ENCODE data around the gene MYO1H. TPM values are rescaled to one million over a fixed set of nuclear protein-coding genes. Genes with fewer than 3 reads are reported as not detected.

The MYO1H gene
- total RNA-seq, 1 experiment from 2014 or later, result not detected

DNA sequence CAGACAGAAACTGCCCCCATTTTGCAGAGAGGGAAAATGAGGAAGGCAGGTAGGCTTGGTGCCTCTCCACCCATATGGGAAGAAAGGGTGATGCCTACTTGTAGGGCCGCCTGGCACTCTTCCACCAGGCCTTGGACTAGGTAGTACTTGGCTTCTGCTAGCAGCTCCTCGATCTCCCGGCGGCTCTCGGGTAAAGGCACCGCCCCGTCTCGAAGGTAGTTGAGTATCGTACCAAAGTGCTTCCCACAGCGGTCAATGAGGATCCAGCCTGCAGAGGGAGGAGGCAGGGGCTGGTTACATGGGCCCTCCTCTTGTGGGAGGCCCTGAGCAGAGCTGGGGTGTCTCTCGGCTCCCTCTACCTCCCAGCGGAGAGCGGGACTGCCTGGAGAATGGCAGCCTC, 112.8 kb downstream of the MYO1H start:
- H3K36me3 ChIP-seq (ENCODE audit: control insufficient read depth in 1 of 2, insufficient read depth in 2 of 2, low read length in 2 of 2), result peaks cover 19 to 35% of the 10 kb centered on the region in 2 experiments
- ATAC-seq, result no peak
- TF ChIP-seq, protein P1, sequence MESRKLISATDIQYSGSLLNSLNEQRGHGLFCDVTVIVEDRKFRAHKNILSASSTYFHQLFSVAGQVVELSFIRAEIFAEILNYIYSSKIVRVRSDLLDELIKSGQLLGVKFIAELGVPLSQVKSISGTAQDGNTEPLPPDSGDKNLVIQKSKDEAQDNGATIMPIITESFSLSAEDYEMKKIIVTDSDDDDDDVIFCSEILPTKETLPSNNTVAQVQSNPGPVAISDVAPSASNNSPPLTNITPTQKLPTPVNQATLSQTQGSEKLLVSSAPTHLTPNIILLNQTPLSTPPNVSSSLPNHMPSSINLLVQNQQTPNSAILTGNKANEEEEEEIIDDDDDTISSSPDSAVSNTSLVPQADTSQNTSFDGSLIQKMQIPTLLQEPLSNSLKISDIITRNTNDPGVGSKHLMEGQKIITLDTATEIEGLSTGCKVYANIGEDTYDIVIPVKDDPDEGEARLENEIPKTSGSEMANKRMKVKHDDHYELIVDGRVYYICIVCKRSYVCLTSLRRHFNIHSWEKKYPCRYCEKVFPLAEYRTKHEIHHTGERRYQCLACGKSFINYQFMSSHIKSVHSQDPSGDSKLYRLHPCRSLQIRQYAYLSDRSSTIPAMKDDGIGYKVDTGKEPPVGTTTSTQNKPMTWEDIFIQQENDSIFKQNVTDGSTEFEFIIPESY (IDR thresholded peaks at IDR 0.05; ENCODE audit: extremely low read depth, insufficient replicate concordance, low read length), result no peak
- TF ChIP-seq JUND (IDR thresholded peaks at IDR 0.05) (no peak), FOSL1 (IDR thresholded peaks at IDR 0.05; ENCODE audit: low read depth) (no peak), CEBPB (IDR thresholded peaks at IDR 0.05; ENCODE audit: low read depth) (no peak), SRF (IDR thresholded peaks at IDR 0.05; ENCODE audit: low read depth) (no peak), EGR1 (IDR thresholded peaks at IDR 0.05; ENCODE audit: low read depth) (no peak), ELF1 (IDR thresholded peaks at IDR 0.05; ENCODE audit: borderline replicate concordance, low read depth) (no peak), SIN3A (IDR thresholded peaks at IDR 0.05; ENCODE audit: low read depth) (no peak), POLR2AphosphoS5 (IDR thresholded peaks at IDR 0.05; ENCODE audit: low read depth, low read length) (no peak), EZH2 (IDR thresholded peaks at IDR 0.05) (no peak)
- TF ChIP-seq, protein P2, sequence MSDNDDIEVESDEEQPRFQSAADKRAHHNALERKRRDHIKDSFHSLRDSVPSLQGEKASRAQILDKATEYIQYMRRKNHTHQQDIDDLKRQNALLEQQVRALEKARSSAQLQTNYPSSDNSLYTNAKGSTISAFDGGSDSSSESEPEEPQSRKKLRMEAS (IDR thresholded peaks at IDR 0.05), result no peak
- DNase-seq (ENCODE audit: low read depth, low spot score), result no peak
- peaks cover 4% of the 10 kb centered on the region; the same call in 1 of the 2 replicates for H4K20me1 ChIP-seq (ENCODE audit: insufficient read depth)
- no peak overlapping the region for H3K9ac ChIP-seq (ENCODE audit: low read length)
- RAD21 ChIA-PET (ENCODE audit: low non-redundant PET in 1 of 2, low total read pairs in 2 of 2, uncharacterized antibody in 2 of 2, unreplicated experiment in 2 of 2), result no interaction called here
- no peaks in the 10 kb centered on the region for H3K27me3 ChIP-seq (ENCODE audit: insufficient read depth, low read length)
- H3K4me1 ChIP-seq (ENCODE audit: control insufficient read depth in 1 of 2, insufficient read depth in 2 of 2, low read length in 2 of 2), result peaks cover 39 to 44% of the 10 kb centered on the region in 2 experiments
- H3K79me2 ChIP-seq (ENCODE audit: insufficient read depth, low read length), result peaks cover 55% of the 10 kb centered on the region
- H3K27ac ChIP-seq (ENCODE audit: low read depth, low read length), result no peak overlapping the region
- BruUV-seq (replicated peaks), result no TSS peak
- no peak overlapping the region for H3K4me3 ChIP-seq (replicated peaks in 1 of 2; ENCODE audit: low read depth in 1 of 2, low read length in 2 of 2)
- H3K9me3 ChIP-seq (ENCODE audit: control insufficient read depth in 1 of 2, insufficient read depth in 1 of 2, low read depth in 1 of 2, low read length in 2 of 2), result no peaks in the 10 kb centered on the region
- POLR2A ChIA-PET, result no interaction called here
- H2AFZ ChIP-seq (ENCODE audit: low read depth, low read length, poor library complexity, severe bottlenecking), result no peak overlapping the region
- H3K4me2 ChIP-seq (ENCODE audit: low read length), result no peak overlapping the region
- H3K9me2 ChIP-seq (ENCODE audit: insufficient read depth), result no peaks in the 10 kb centered on the region
- CTCF ChIA-PET, result no interaction called here
- intact Hi-C loops (cut with micrococcal nuclease), result no loop called here

Measured in HCT116 (cell line).